ENCODE measurements around the gene GID8. TPM values are rescaled to one million over a fixed set of nuclear protein-coding genes. Genes with fewer than 3 reads are reported as not detected.

Gene GID8
- total RNA-seq, 1 experiment from 2014 or later = 35.6 TPM

DNA sequence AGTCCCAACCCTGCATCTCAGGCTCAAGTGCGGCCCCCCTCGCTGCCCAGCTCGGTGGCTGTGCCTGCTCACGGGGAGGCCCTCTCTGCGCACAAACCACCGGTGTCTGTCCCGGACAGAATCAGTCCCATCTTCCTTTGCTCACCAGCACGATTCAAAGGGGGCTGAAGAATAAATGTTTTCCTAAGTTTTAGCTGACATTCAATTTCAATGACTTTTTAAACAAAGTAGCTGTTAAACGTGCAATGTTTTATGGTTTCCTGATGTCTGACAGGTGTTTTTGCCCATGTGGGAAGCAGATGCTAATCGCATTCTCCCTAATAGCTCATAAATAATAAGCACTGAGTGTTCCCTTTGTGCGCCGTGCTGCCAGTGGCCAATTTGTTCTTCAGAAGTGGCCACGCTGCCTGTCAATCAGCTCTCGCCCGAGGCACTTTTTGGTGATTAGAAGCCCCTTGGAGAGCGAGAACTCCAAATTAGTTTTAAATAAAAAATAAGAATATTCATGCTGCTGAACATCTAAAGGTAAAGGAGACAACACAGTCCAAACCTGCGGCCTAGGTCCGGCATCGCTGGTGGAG lies 42.5 kb downstream of the GID8 start (continued):
- TF ChIP-seq, protein P1, sequence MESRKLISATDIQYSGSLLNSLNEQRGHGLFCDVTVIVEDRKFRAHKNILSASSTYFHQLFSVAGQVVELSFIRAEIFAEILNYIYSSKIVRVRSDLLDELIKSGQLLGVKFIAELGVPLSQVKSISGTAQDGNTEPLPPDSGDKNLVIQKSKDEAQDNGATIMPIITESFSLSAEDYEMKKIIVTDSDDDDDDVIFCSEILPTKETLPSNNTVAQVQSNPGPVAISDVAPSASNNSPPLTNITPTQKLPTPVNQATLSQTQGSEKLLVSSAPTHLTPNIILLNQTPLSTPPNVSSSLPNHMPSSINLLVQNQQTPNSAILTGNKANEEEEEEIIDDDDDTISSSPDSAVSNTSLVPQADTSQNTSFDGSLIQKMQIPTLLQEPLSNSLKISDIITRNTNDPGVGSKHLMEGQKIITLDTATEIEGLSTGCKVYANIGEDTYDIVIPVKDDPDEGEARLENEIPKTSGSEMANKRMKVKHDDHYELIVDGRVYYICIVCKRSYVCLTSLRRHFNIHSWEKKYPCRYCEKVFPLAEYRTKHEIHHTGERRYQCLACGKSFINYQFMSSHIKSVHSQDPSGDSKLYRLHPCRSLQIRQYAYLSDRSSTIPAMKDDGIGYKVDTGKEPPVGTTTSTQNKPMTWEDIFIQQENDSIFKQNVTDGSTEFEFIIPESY (IDR thresholded peaks at IDR 0.05; ENCODE audit: extremely low read depth, insufficient replicate concordance, low read length) = no peak
- TF ChIP-seq EZH2phosphoT487 (IDR thresholded peaks at IDR 0.05; ENCODE audit: borderline replicate concordance) (no peak), ZNF274 (IDR thresholded peaks at IDR 0.05; ENCODE audit: low read depth, low read length) (no peak)

DNA sequence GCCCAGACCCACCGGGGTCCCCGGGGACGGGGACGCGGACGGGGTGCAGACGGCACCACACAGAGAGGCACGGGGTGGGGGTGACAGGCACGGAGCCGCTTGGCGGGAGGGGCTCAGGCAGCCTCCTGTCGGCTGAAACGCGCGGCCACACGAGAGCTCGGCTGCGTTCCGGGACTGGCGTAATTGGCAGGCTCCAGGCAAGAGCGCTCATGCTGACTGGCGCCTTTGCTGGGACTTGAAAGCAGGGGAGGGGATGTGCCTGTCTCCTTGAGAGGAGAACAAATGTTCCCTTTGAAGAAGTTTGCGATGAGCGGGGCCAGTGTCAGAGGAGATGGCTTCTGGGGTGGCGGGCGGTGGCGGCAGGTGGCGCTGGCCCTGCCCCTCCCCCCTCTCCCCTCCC lies 43.0 kb downstream of the GID8 start:
- ChIA-PET POLR2A (no interaction called here), RAD21 (ENCODE audit: low non-redundant PET in 1 of 2, low total read pairs in 2 of 2, uncharacterized antibody in 2 of 2, unreplicated experiment in 2 of 2) (no interaction called here), CTCF (interaction anchor here (0.6 to 1.0 kb wide), 2 partner anchors 9 to 31 kb away, joined by 3 to 4 read pairs; no protein-coding TSS in a partner anchor)
- Histone ChIP-seq H3K4me3 (replicated peaks in 1 of 2; ENCODE audit: low read depth in 1 of 2, low read length in 2 of 2) (no peak overlapping the region), H3K27me3 (ENCODE audit: insufficient read depth, low read length) (no peaks in the 10 kb centered on the region), H3K9me2 (ENCODE audit: insufficient read depth) (no peaks in the 10 kb centered on the region), H3K4me1 (ENCODE audit: control insufficient read depth in 1 of 2, insufficient read depth in 2 of 2, low read length in 2 of 2) (peaks cover 3 to 8% of the 10 kb centered on the region in 2 experiments; a peak in 3 of 4 replicates), H4K20me1 (ENCODE audit: insufficient read depth) (no peaks in the 10 kb centered on the region), H3K27ac (ENCODE audit: low read depth, low read length) (no peak overlapping the region), H3K9me3 (ENCODE audit: control insufficient read depth in 1 of 2, insufficient read depth in 1 of 2, low read depth in 1 of 2, low read length in 2 of 2) (no peaks in the 10 kb centered on the region), H3K36me3 (ENCODE audit: control insufficient read depth in 1 of 2, insufficient read depth in 2 of 2, low read length in 2 of 2) (no peaks in the 10 kb centered on the region), H3K4me2 (ENCODE audit: low read length) (no peak overlapping the region), H3K9ac (ENCODE audit: low read length) (no peak overlapping the region), H3K79me2 (ENCODE audit: insufficient read depth, low read length) (no peaks in the 10 kb centered on the region), H2AFZ (ENCODE audit: low read depth, low read length, poor library complexity, severe bottlenecking) (no peak overlapping the region)
- DNase-seq (ENCODE audit: low read depth, low spot score) (no peak), ATAC-seq (no peak)
- TF ChIP-seq EGR1 (IDR thresholded peaks at IDR 0.05; ENCODE audit: low read depth) (no peak), POLR2A (IDR thresholded peaks at IDR 0.05; ENCODE audit: borderline replicate concordance, extremely low read depth, insufficient read depth, insufficient read length) (no peak), SIN3A (IDR thresholded peaks at IDR 0.05; ENCODE audit: low read depth) (no peak), FOSL1 (IDR thresholded peaks at IDR 0.05; ENCODE audit: low read depth) (no peak), SRF (IDR thresholded peaks at IDR 0.05; ENCODE audit: low read depth) (no peak), TCF7L2 (IDR thresholded peaks at IDR 0.05; ENCODE audit: borderline replicate concordance, extremely low read depth, insufficient read depth, insufficient read length) (no peak), EZH2phosphoT487 (IDR thresholded peaks at IDR 0.05; ENCODE audit: borderline replicate concordance) (no peak), ZFX (IDR thresholded peaks at IDR 0.05) (no peak), CBX3 (IDR thresholded peaks at IDR 0.05; ENCODE audit: low read depth) (no peak), YY1 (IDR thresholded peaks at IDR 0.05; ENCODE audit: extremely low read depth, insufficient replicate concordance, low read depth, low read length) (no peak), ELF1 (IDR thresholded peaks at IDR 0.05; ENCODE audit: borderline replicate concordance, low read depth) (no peak), JUND (IDR thresholded peaks at IDR 0.05) (no peak), ZNF274 (IDR thresholded peaks at IDR 0.05; ENCODE audit: low read depth, low read length) (no peak)
- TF ChIP-seq, protein P2, sequence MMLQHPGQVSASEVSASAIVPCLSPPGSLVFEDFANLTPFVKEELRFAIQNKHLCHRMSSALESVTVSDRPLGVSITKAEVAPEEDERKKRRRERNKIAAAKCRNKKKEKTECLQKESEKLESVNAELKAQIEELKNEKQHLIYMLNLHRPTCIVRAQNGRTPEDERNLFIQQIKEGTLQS (IDR thresholded peaks at IDR 0.05) = no peak
- intact Hi-C loops (cut with micrococcal nuclease) = no loop called here
- BruUV-seq (replicated peaks) = no TSS peak
